GM19193 (cell line): Measurements from ENCODE around the gene KCNA10.

Experiments used
- POLR2A ChIP-seq: IDR thresholded peaks from 4 replicates; pipeline ENCODE4 v1.6.1; 2011; ENCODE audit not compliant: insufficient read depth, insufficient read length; ENCODE audit errors: extremely low read depth

KCNA10 gene

GRCh38 chr1:110494522-110495406 lies 24.2 kb downstream of the KCNA10 start:
- no peak for TF ChIP-seq POLR2A

GRCh38 chr1:110494036-110494435 lies 24.9 kb downstream of the KCNA10 start:
- TF ChIP-seq POLR2A: no peak

GRCh38 chr1:110493059-110493699 lies 25.8 kb downstream of the KCNA10 start:
- no peak for TF ChIP-seq POLR2A

- no peak for TF ChIP-seq POLR2A
These were observed 26.4 kb downstream of the KCNA10 start for GRCh38 chr1:110492573-110492972.

- TF ChIP-seq POLR2A: no peak
These were observed 28.1 kb downstream of the KCNA10 start for GRCh38 chr1:110490791-110491451.

GRCh38 chr1:110489973-110490542 lies 28.9 kb downstream of the KCNA10 start:
- no peak for TF ChIP-seq POLR2A

GRCh38 chr1:110489406-110489805 lies 29.6 kb downstream of the KCNA10 start:
- TF ChIP-seq POLR2A: no peak

- no peak for TF ChIP-seq POLR2A
These were observed 30.1 kb downstream of the KCNA10 start for GRCh38 chr1:110488867-110489266.

- no peak for TF ChIP-seq POLR2A
These were observed 30.8 kb downstream of the KCNA10 start for GRCh38 chr1:110488161-110488560.

GRCh38 chr1:110487726-110488125 lies 31.2 kb downstream of the KCNA10 start:
- TF ChIP-seq POLR2A: no peak

- TF ChIP-seq POLR2A: no peak
These were observed 33.2 kb downstream of the KCNA10 start for GRCh38 chr1:110485725-110486124.

- TF ChIP-seq POLR2A: no peak
These were observed 34.2 kb downstream of the KCNA10 start for GRCh38 chr1:110484801-110485200.

GRCh38 chr1:110483308-110483685 lies 35.7 kb downstream of the KCNA10 start:
- TF ChIP-seq POLR2A: no peak

- TF ChIP-seq POLR2A: no peak
These were observed 36.2 kb downstream of the KCNA10 start for GRCh38 chr1:110482662-110483307.
